Measurements from ENCODE around the gene MIPEP.
A peak's percentile ranks its signal among the peaks of the same experiment; 100 is the strongest.
"Not testable (repeated sequence)": the region's sequence is repeated elsewhere in the genome, so short reads cannot be mapped to it uniquely, and the experiment has no call there.

Gene MIPEP

GRCh38 chr13:23884361-23884760 is 4.8 kb downstream of the MIPEP start:
- not testable (repeated sequence) for DNase-seq

GRCh38 chr13:23883255-23883654 is 5.9 kb downstream of the MIPEP start:
- no peak for DNase-seq

- DNase-seq, result not testable (repeated sequence)
These were observed 7.8 kb downstream of the MIPEP start for GRCh38 chr13:23881402-23881800.

GRCh38 chr13:23880493-23881401 is 8.5 kb downstream of the MIPEP start:
- not testable (repeated sequence) for DNase-seq

GRCh38 chr13:23877286-23877685 is 11.9 kb downstream of the MIPEP start:
- no peak for DNase-seq

- peak; percentile 12 for DNase-seq
These were observed 12.9 kb downstream of the MIPEP start for GRCh38 chr13:23876265-23876664.

- peak; percentile 3 for DNase-seq
These were observed 17.5 kb downstream of the MIPEP start for GRCh38 chr13:23871616-23872220.

GRCh38 chr13:23870356-23871140 is 18.7 kb downstream of the MIPEP start:
- no peak for DNase-seq

GRCh38 chr13:23868521-23868920 is 20.7 kb downstream of the MIPEP start:
- DNase-seq, result no peak

- DNase-seq, result no peak
These were observed 22.1 kb downstream of the MIPEP start for GRCh38 chr13:23867027-23867491.

GRCh38 chr13:23866420-23867026 is 22.7 kb downstream of the MIPEP start:
- DNase-seq, result no peak

- DNase-seq, result peak; percentile 46
These were observed 23.3 kb downstream of the MIPEP start for GRCh38 chr13:23865906-23866305.

- DNase-seq, result no peak
These were observed 24.2 kb downstream of the MIPEP start for GRCh38 chr13:23865026-23865425.

GRCh38 chr13:23861310-23861709 is 27.9 kb downstream of the MIPEP start:
- DNase-seq, result no peak

- DNase-seq, result no peak
These were observed 29.3 kb downstream of the MIPEP start for GRCh38 chr13:23859904-23860303.

- DNase-seq, result no peak
These were observed 29.7 kb downstream of the MIPEP start for GRCh38 chr13:23859455-23859854.

- DNase-seq, result no peak
These were observed 30.7 kb downstream of the MIPEP start for GRCh38 chr13:23858546-23858945.

GRCh38 chr13:23856008-23856750 is 33.0 kb downstream of the MIPEP start:
- DNase-seq, result no peak

- no peak for DNase-seq
These were observed 33.8 kb downstream of the MIPEP start for GRCh38 chr13:23855360-23855759.

- DNase-seq, result no peak
These were observed 36.8 kb downstream of the MIPEP start for GRCh38 chr13:23852351-23852750.

GRCh38 chr13:23851106-23851505 is 38.1 kb downstream of the MIPEP start:
- DNase-seq, result no peak

GRCh38 chr13:23850134-23850533 is 39.1 kb downstream of the MIPEP start:
- DNase-seq, result no peak

Data from MV-4-11 (cell line).